Loucy (cell line): Measurements from ENCODE around the gene OR5K3.

ENCODE experiments used
- H2AFZ ChIP-seq: fragments of 200-600 bp; sonication (generic); 2 replicates; pipeline ENCODE4 v1.6.0; 2016; ENCODE audit warnings: antibody characterized with exemption, mild to moderate bottlenecking, low read length, moderate library complexity
- H3F3A ChIP-seq: fragments of 200-600 bp; 2 replicates; pipeline ENCODE4 v1.6.0; 2016; ENCODE audit warnings: antibody characterized with exemption, low read depth, mild to moderate bottlenecking
- H3K27me3 ChIP-seq: fragments of 200-600 bp; sonication (generic); 2 replicates; pipeline ENCODE4 v1.6.1; 2014; ENCODE audit warnings: low read length, mild to moderate bottlenecking; ENCODE audit not compliant: insufficient read depth, poor library complexity, severe bottlenecking
- H3K36me3 ChIP-seq: fragments of 200-600 bp; sonication (generic); 2 replicates; pipeline ENCODE4 v1.6.1; 2016; ENCODE audit warnings: low read length; ENCODE audit not compliant: insufficient read depth
- H3K4me1 ChIP-seq: fragments of 200-600 bp; sonication (generic); 2 replicates; pipeline ENCODE4 v1.5.1; 2014; ENCODE audit warnings: low read length, mild to moderate bottlenecking; ENCODE audit not compliant: insufficient read depth, poor library complexity, severe bottlenecking
- H3K4me2 ChIP-seq: fragments of 200-600 bp; sonication (generic); 2 replicates; pipeline ENCODE4 v1.6.0; 2014; ENCODE audit warnings: antibody characterized with exemption, low read length, low read depth, mild to moderate bottlenecking; ENCODE audit not compliant: poor library complexity, severe bottlenecking
- H3K4me3 ChIP-seq: fragments of 200-600 bp; sonication (generic); 2 replicates; pipeline ENCODE4 v1.5.1; 2014; ENCODE audit warnings: low read length, mild to moderate bottlenecking, mixed read lengths; ENCODE audit not compliant: poor library complexity, severe bottlenecking
- H3K79me2 ChIP-seq: fragments of 200-600 bp; sonication (generic); 2 replicates; pipeline ENCODE4 v1.6.1; 2014; ENCODE audit warnings: low read length; ENCODE audit not compliant: insufficient read depth
- H3K9ac ChIP-seq: fragments of 200-600 bp; sonication (generic); 2 replicates; pipeline ENCODE4 v1.6.0; 2014; ENCODE audit warnings: mild to moderate bottlenecking, low read depth, low read length, moderate library complexity; ENCODE audit not compliant: poor library complexity, severe bottlenecking
- H3K9me2 ChIP-seq: fragments of 200-600 bp; sonication (generic); replicated peaks from 2 replicates; pipeline ENCODE4 v1.6.1; 2016; ENCODE audit warnings: low read depth, low read length, mixed read lengths
- H3K9me3 ChIP-seq: fragments of 200-600 bp; sonication (generic); 2 replicates; pipeline ENCODE4 v1.6.1; 2014; ENCODE audit warnings: mild to moderate bottlenecking, antibody characterized with exemption, low read length, low read depth; ENCODE audit not compliant: insufficient read depth
- H4K20me1 ChIP-seq: fragments of 200-600 bp; sonication (generic); 2 replicates; pipeline ENCODE4 v1.6.0; 2014; ENCODE audit warnings: antibody characterized with exemption, low read length, mild to moderate bottlenecking; ENCODE audit not compliant: insufficient read depth, poor library complexity, severe bottlenecking
- CTCF ChIP-seq: fragments of 200-600 bp; sonication (generic); conservative IDR thresholded peaks from 2 replicates; pipeline ENCODE4 v1.5.1; 2014; ENCODE audit warnings: mild to moderate bottlenecking, antibody characterized with exemption, low read length
- EZH2phosphoT487 ChIP-seq: fragments of 200-600 bp; IDR thresholded peaks from 2 replicates; pipeline ENCODE4 v1.6.1; 2018; ENCODE audit warnings: antibody characterized with exemption, mild to moderate bottlenecking, moderate library complexity, borderline replicate concordance

Gene OR5K3

GRCh38 chr3:98390366-98390765, at the start of gene OR5K3:
Gene OR5K3, plus strand, starts transcription at chr3:98390666. Its CDS starts 0 bp downstream, at chr3:98390666.
- Histone ChIP-seq H2AFZ (no peak within 1 kb of the TSS), H3K4me1 (no peaks in the 10 kb centered on the region)
- TF ChIP-seq CTCF (no peak), EZH2phosphoT487 (no peak)

GRCh38 chr3:98341758-98342157, 48.7 kb upstream of the OR5K3 start:
- Histone ChIP-seq H3K4me3 (no peak overlapping the region), H4K20me1 (no peaks in the 10 kb centered on the region), H3K79me2 (no peaks in the 10 kb centered on the region), H3F3A (no peaks in the 10 kb centered on the region), H3K4me1 (no peaks in the 10 kb centered on the region), H3K9me2 (no peaks in the 10 kb centered on the region), H3K36me3 (no peaks in the 10 kb centered on the region), H3K9ac (no peak overlapping the region), H2AFZ (no peak overlapping the region), H3K4me2 (no peak overlapping the region), H3K27me3 (no peaks in the 10 kb centered on the region), H3K9me3 (no peaks in the 10 kb centered on the region)
- TF ChIP-seq CTCF (no peak), EZH2phosphoT487 (no peak)

More at GRCh38 chr3:98390366-98390765, at the start of gene OR5K3:
- Histone ChIP-seq H3K4me3 (no peak within 1 kb of the TSS), H3K9me3 (no peaks in the 10 kb centered on the region), H3K4me2 (no peak within 1 kb of the TSS), H3K9me2 (no peaks in the 10 kb centered on the region), H3K27me3 (no peaks in the 10 kb centered on the region), H3K36me3 (no peaks in the 10 kb centered on the region), H3K9ac (no peak within 1 kb of the TSS), H3K79me2 (no peaks in the 10 kb centered on the region), H3F3A (no peaks in the 10 kb centered on the region), H4K20me1 (no peaks in the 10 kb centered on the region)

GRCh38 chr3:98343647-98344507, 46.6 kb upstream of the OR5K3 start:
- Histone ChIP-seq H3K4me3 (no peak overlapping the region), H3K4me2 (no peak overlapping the region), H3K27me3 (no peaks in the 10 kb centered on the region), H4K20me1 (no peaks in the 10 kb centered on the region), H3K36me3 (no peaks in the 10 kb centered on the region), H3F3A (no peaks in the 10 kb centered on the region), H3K9me3 (no peaks in the 10 kb centered on the region), H3K9ac (no peak overlapping the region), H3K79me2 (no peaks in the 10 kb centered on the region), H3K9me2 (no peaks in the 10 kb centered on the region), H3K4me1 (no peaks in the 10 kb centered on the region), H2AFZ (no peak overlapping the region)
- TF ChIP-seq CTCF, result peak; percentile 93
- no peak for TF ChIP-seq EZH2phosphoT487
